Body of pancreas (tissue), 4 donors: Measurements from ENCODE around the gene CATSPERZ. TPM values are rescaled to one million over a fixed set of nuclear protein-coding genes. Genes with fewer than 3 reads are reported as not detected.

Source experiments
- ATAC-seq: fragments of 150-250 bp; one replicate; pipeline ENCODE4 v1.9.1; 2016
- DNase-seq, 4 donors: peaks; one replicate each; pipeline ENCODE4 v3.0.0-alpha.2; 2019
- H3K27ac ChIP-seq, 4 donors: fragments of 200-600 bp; sonication (generic); 1 replicate in 3 of 4; 2 replicates in 1 of 4; pipeline versions ENCODE4 v1.5.1 to v1.6.1; 2016 to 2019; ENCODE audit warnings: mild to moderate bottlenecking in 1 of 4, mixed read lengths in 1 of 4, moderate library complexity in 1 of 4
- H3K27me3 ChIP-seq, 2 donors: fragments of 200-600 bp; sonication (generic); one replicate each; pipeline ENCODE4 v1.6.0; 2016; ENCODE audit warnings: mild to moderate bottlenecking in 1 of 2
- H3K36me3 ChIP-seq, 2 donors: fragments of 200-600 bp; sonication (generic); replicated peaks in 1 of 2; 2 replicates each; pipeline ENCODE4 v1.5.1; 2016; ENCODE audit warnings: low read depth in 2 of 2; ENCODE audit not compliant: insufficient read depth in 1 of 2
- H3K4me1 ChIP-seq: fragments of 200-600 bp; sonication (generic); one replicate; pipeline ENCODE4 v1.6.0; 2016
- H3K4me3 ChIP-seq, 2 donors: fragments of 200-600 bp; sonication (generic); 1 replicate in 1 of 2; 2 replicates in 1 of 2; pipeline ENCODE4 v1.5.1; 2016 to 2019
- H3K9me3 ChIP-seq, 3 donors: fragments of 200-600 bp; sonication (generic); 1 replicate in 2 of 3; 2 replicates in 1 of 3; pipeline ENCODE4 v1.5.1; 2016
- CTCF ChIP-seq, 7 experiments: fragments of 450-650 bp in 4 of 7; fragments of 200-600 bp in 3 of 7; sonication (generic) in 3 of 7; IDR thresholded peaks; one replicate each; pipeline ENCODE4 v1.5.1; 2016 to 2019; ENCODE audit warnings: antibody characterized with exemption in 7 of 7
- POLR2A ChIP-seq, 3 donors: fragments of 450-650 bp; IDR thresholded peaks; one replicate each; pipeline ENCODE4 v1.6.1; 2016; ENCODE audit warnings: antibody characterized with exemption in 3 of 3, mild to moderate bottlenecking in 2 of 3
- WGBS, 2 donors: methylation state at CpG; one replicate each; pipeline ENCODE4 v1.1.5; 2017; 5-methylcytosine and 5-hydroxymethylcytosine counted together
- intact Hi-C: fragments of 100-400 bp; cut with DNase I; formaldehyde crosslinking; loops from one replicate; pipeline ENCODE4 v1.15.1; 2023
- total RNA-seq, 2 donors: library from RNA; depleted of rRNA; stranded (reverse); fragments of >200 nt; gene quantifications; one replicate each; pipeline ENCODE4 v1.1.0, GENCODE V29; 2016

Gene CATSPERZ
- total RNA-seq, 2 donors from 2014 or later, result 2.3 TPM; not detected in 1

- intact Hi-C loops, result no loop called here
- Histone ChIP-seq H3K4me3 (peak within 1 kb of the TSS; percentile 31 to 49), H3K27ac (peak within 1 kb of the TSS; percentile 70 to 91 (median 88)), H3K27me3 (no peaks in the 10 kb centered on the region), H3K4me1 (peaks cover 24% of the 10 kb centered on the region), H3K36me3 (no peaks in the 10 kb centered on the region), H3K9me3 (no peaks in the 10 kb centered on the region)
- ATAC-seq (peak; percentile 84), DNase-seq (peak; percentile 84 to 90 (median 89))
- WGBS, 2 donors, result 1% methylated on average over 71 of the region's 102 CpGs; no CpG with 5 or more reads in 1 of the 2 donors
- TF ChIP-seq CTCF (IDR thresholded peaks at IDR 0.05) (peak in 1 of 7 experiments; percentile 25), POLR2A (IDR thresholded peaks at IDR 0.05) (peak in 2 of 3 donors; percentile 19 to 45)
Observed at GRCh38 chr11:64284962-64285884, 14.9 kb upstream of the CATSPERZ start, which contains the start of gene GPR137. Gene GPR137 (plus strand): TSS chr11:64285848. CDS start chr11:64286525, 677 bp downstream.

DNA sequence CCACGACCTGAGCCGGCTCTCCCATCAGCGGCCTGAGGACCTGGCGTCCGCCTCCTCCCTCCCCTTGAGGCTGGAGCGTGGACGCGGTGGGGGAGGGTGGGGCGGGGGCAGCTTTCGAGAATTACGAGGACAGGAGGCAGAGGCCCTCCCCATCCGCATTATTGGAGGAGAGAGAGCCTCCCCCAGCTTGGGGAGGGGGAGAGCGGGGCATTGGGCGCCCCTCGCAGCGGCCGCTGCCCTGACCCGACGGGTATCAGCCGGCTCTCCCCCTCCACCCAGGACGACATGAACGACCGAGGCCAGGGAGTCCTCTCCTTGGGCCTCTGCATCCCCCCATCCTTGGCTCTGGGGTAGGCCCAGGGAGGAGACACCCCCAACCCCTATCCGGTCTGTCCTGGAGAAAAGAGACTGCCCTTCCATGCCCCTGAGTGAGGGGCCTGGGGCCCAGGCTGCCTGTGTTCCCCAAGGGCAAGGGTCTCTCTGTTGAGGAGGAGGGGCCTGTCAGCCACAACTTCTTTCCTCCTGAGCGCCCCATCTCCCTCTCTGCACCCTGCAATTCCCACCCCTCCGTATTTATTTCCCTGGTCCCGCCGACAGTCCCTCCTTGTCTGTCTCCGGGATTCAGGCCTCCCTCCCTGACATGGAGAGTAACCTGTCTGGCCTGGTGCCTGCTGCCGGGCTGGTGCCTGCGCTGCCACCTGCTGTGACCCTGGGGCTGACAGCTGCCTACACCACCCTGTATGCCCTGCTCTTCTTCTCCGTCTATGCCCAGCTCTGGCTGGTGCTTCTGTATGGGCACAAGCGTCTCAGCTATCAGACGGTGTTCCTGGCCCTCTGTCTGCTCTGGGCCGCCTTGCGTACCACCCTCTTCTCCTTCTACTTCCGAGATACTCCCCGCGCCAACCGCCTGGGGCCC, 14.0 kb upstream of the CATSPERZ start:
- intact Hi-C loops, result no loop called here
- H3K4me1 ChIP-seq, result peaks cover 25% of the 10 kb centered on the region
- H3K27ac ChIP-seq, result peak overlapping the region; percentile 70 to 91 (median 88)
- TF ChIP-seq POLR2A (IDR thresholded peaks at IDR 0.05), result no peak
- TF ChIP-seq CTCF (IDR thresholded peaks at IDR 0.05), result no peak
- ATAC-seq (no peak), DNase-seq (peak; percentile 70 to 85 (median 78))
- 20 to 39% methylated on average over 16 to 38 of the region's 40 CpGs for WGBS, 2 donors
- no peaks in the 10 kb centered on the region for H3K27me3 ChIP-seq
- peak overlapping the region; percentile 31 to 49 for H3K4me3 ChIP-seq
- H3K9me3 ChIP-seq, result no peaks in the 10 kb centered on the region
- H3K36me3 ChIP-seq, result no peaks in the 10 kb centered on the region

DNA sequence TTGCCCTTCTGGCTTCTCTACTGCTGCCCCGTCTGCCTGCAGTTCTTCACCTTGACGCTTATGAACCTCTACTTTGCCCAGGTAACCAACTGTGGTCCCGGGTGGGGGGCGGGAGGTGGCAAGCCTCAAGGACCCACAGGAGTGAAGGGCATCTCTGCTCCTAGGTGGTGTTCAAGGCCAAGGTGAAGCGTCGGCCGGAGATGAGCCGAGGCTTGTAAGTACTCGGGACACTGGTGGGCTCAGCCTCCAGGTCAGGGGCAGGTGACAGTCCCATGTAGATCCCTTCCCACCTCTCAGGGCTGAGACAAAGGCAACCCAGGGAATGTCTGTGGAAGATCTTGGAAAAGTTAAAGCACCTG, 13.4 kb upstream of the CATSPERZ start:
- Histone ChIP-seq H3K9me3 (no peaks in the 10 kb centered on the region), H3K36me3 (no peaks in the 10 kb centered on the region), H3K4me3 (no peak overlapping the region), H3K27me3 (peaks cover 0 to 6% of the 10 kb centered on the region in 2 donors), H3K27ac (no peak overlapping the region), H3K4me1 (peaks cover 32% of the 10 kb centered on the region)
- ATAC-seq, result no peak
- DNase-seq, result no peak
- 60 to 64% methylated on average over 9 of the region's 9 CpGs for WGBS, 2 donors
- intact Hi-C loops, result no loop called here
- TF ChIP-seq CTCF (IDR thresholded peaks at IDR 0.05) (no peak), POLR2A (IDR thresholded peaks at IDR 0.05) (no peak)

DNA sequence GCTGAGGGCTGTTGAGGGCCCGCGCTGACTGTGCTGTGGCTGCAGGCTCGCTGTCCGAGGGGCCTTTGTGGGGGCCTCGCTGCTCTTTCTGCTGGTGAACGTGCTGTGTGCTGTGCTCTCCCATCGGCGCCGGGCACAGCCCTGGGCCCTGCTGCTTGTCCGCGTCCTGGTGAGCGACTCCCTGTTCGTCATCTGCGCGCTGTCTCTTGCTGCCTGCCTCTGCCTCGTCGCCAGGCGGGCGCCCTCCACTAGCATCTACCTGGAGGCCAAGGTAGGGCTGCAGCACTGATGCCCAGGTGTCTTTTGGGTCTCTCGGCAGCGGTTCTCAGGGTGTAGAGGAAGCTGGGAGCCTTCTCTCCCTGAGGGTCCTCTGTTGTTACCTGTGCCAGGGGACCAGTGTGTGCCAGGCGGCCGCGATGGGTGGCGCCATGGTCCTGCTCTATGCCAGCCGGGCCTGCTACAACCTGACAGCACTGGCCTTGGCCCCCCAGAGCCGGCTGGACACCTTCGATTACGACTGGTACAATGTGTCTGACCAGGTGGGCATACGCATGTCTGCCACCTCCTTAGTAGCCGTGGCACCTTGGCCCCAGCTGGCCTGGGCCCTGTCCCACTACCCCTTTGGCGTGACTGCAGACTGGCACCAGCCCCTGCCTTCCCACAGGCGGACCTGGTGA, 12.3 kb upstream of the CATSPERZ start:
- ATAC-seq (no peak), DNase-seq (no peak)
- H3K36me3 ChIP-seq, result no peaks in the 10 kb centered on the region
- intact Hi-C loops, result no loop called here
- H3K4me3 ChIP-seq, result no peak overlapping the region
- WGBS, 2 donors, result 94% methylated on average over 33 of the region's 33 CpGs; no CpG with 5 or more reads in 1 of the 2 donors
- no peak for TF ChIP-seq CTCF (IDR thresholded peaks at IDR 0.05)
- TF ChIP-seq POLR2A (IDR thresholded peaks at IDR 0.05), result no peak
- peaks cover 40% of the 10 kb centered on the region for H3K4me1 ChIP-seq
- H3K9me3 ChIP-seq, result no peaks in the 10 kb centered on the region
- H3K27me3 ChIP-seq, result peaks cover 0 to 16% of the 10 kb centered on the region in 2 donors
- H3K27ac ChIP-seq, result no peak overlapping the region
